ENCODE measurements around the gene GPRC5D. TPM values are rescaled to one million over a fixed set of nuclear protein-coding genes. Genes with fewer than 3 reads are reported as not detected.

Gene GPRC5D
- total RNA-seq, 1 experiment from 2014 or later: not detected

DNA sequence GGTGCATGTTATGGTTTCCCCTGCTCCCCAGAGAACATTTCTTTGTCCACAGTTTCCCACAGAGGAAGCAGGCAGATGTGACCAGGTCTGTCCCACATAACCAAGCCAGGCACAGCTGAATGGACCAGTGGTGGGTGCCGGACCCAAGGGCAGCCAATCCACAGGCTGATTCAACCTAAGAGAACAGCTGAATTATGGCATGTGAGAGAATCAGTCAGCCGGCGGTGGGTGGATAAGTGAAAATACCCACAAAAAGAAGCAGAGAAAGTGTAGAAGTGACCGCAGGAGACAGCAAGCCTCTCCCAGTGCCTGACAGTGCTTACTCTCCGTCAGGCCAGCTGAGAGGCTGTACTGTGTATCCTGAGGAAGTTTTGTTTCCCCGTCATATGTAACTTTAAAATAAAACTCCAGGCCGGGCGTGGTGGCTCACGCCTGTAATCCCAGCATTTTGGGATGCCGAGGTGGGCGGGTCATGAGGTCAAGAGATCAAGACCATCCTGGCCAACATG lies 14.9 kb downstream of the GPRC5D start:
- DNase-seq (ENCODE audit: low read depth): no peak

DNA sequence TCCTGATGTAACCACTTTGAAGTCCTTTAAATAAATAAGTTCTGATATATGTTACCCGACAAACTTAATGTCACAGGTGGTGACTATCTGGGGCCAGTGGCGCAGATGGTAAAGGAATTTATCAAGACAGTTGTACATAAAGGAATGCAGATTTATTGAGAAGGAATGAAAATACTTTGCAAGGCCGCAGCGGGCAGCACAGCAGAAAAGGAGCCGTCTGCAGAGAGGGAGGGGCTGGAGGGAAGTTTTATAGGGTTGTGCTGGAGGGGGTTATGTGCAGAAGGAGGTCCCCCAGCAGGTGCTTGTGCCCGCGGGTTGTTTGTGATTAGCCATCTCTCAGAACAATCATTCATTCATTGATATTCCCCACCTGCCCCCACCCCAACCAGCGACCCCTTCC lies 17.4 kb downstream of the GPRC5D start:
- no peak for DNase-seq (ENCODE audit: low read depth)

DNA sequence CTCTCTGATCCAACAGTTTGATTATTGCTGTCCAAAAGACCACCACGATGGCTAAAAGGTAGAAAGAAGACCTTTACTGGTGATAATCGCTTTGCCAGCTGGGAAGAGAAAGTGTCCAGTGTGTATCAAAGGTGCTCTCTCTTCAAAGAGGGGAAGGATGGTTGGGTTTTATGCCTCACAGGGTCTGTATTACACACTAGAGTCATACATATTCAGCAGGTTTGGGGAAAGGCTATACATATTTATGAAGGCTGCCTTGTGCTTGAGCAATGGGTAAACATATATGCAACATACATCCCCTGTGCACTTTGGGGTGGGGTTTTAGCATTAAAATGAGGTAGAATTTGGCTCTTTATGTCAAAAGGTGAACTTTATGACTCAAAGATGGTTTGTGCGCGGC lies 18.2 kb downstream of the GPRC5D start:
- no peak for DNase-seq (ENCODE audit: low read depth)

DNA sequence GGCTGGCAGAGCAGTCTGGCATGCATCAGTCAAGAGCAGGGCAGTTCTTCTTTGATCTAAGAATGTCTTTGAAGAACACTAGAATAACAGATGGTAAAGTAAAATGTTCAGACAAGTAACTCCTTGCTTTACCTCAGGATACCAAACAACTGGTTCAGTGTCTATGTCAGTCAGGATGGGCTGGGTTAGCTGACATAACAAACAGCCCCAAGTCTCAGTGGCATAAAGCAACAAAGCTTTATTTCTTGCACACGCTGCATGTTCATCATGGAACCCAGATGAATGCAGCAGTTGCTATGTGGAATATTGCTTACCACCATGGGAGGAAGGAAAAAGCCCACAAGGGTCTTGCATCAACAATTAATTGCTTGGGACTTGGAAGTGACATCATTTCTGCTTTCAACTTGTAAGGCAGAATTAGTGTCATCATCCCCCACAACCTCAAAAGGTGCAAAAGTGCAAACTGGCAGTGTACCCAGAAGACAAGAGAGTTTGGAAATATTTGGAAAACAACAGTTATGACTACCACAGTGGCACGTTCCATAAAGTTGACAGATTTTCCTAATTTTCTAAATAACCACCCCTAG lies 21.2 kb downstream of the GPRC5D start:
- DNase-seq (ENCODE audit: low read depth): no peak

DNA sequence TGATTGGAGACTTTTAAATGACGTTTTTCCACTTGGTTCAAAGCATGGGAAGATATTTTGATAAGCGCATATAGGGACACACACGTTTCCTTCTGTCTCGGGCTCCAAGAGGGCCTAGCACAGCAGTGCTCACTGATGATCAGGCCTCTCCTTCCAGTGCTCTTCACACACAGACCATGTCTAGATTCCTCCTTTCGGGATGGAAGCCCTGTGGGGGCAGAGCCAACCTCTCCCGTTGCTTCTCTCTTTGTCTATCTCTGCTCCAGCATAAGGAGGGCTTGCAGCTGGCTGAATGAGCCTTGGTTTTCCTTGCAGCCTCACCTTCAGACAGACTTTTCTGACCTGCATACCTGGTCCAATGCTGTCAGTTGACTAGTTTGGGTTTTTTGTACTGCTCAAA lies 22.3 kb downstream of the GPRC5D start:
- no peak for DNase-seq (ENCODE audit: low read depth)

DNA sequence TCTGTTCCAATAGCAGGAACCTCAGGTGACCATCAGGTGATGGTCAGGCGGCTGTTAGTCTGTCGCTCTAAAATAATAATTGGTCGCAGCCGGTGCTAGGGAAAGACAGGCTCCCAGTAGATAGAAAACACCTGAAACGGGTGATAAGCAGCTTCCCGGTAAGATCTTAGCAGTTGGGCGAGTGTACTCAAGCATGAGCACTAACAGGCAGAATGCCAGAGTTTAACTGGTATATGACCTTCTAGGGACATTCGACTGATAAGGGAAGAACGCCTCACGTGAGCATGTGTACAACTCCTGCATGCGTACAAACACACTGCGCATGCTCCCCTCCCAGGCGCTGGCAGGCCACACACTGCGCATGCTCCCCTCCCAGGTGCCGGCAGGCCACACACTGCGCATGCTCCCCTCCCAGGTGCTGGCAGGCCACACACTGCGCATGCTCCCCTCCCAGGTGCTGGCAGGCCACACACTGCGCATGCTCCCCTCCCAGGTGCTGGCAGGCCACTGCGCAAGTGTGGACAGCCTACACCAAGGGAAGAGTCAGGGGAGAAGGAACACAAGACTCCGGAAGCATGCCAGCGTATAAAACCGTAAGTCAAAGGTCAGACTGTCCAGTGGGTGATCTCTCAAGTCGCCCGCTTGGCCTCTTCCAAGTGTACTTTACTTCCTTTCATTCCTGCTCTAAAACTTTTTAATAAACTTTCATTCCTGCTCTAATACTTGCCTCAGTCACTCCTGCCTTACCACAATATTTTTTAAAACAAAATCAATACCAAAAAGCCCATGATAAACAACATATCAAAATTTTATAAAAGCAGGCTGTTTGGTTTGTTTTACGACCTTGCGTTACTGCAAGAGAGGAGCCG lies 24.5 kb downstream of the GPRC5D start:
- DNase-seq (ENCODE audit: low read depth): no peak

DNA sequence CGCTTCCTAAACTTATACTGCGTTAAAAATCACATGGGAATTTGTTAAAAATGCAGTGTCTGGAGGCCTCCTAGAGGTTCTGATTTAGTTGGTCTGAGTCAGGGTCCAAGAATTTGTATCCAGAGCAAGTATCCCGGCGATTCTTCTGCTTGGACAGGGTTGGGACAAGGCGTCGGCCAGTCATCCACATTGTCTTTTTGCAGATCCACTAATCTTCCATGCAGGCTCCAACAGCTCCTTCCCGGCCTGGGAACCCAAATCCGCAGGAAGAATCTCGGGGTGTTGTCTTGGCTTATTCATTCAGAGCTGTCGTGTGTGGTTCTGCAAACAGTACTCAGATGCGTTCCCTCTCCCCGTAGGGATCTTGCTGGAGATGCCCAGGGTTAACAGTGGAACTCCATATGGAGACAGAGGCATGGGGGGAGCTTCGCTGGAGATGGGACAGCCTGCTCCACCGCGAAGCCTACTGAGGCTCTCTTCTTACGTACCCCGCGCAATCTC lies 25.3 kb downstream of the GPRC5D start:
- no peak for DNase-seq (ENCODE audit: low read depth)

DNA sequence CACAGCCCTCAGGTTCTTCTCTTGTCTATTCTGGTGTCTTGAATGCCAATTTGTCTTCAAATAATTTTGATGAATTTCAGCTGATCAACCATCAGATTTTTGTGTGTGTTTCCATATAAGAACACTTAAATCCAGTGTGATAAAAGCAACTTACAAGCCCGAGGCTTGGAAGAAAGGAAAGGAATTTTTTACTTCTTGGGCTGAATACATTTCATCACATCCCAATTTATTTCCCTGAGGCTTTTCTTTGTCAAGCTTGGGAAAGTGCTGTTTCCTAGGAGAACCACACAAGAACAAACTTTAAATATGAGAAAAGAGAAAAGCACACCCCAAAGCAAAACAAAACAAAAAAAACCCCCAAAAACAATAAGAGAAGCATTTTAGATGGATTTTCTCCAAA lies 26.6 kb downstream of the GPRC5D start:
- peak; percentile 40 for DNase-seq (ENCODE audit: low read depth)

DNA sequence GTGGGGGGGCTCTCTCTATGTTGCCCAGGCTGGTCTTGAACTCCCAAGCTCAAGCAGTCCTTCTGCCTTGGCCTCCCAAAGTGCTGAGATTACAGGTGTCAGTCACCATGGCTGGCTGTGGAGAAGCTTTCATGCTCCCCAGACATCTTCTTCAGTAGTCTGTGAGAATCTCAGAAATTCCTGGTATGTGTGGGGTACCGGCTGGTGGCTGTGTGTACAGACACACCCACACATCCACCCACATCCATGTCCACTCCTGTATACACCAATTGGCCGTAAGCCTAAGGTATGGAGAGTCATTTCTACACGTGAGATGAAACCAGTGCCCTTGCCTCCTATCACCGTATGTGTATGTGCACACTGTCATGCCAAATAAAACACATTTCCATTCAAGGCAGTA lies 27.8 kb downstream of the GPRC5D start:
- DNase-seq (ENCODE audit: low read depth): no peak

DNA sequence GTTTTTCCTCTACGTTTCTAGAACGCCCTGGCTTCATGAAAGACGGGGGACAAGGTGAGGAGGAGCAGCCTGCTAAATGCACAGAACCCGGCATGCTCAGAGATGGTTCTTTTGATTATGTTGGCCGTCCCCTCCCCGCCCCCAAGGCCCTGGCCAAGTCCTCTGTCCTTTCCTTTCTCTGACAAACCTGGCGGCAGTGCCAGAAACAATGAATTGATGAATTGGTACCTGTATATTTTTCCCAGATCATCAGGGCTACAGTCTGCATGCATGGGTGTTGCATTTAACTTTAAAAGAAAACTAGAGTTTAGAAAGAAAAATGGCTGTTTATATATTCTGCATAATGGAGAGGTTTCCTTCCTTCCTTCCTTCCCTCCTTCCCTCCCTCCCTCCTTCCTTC lies 29.0 kb downstream of the GPRC5D start:
- DNase-seq (ENCODE audit: low read depth): no peak

DNA sequence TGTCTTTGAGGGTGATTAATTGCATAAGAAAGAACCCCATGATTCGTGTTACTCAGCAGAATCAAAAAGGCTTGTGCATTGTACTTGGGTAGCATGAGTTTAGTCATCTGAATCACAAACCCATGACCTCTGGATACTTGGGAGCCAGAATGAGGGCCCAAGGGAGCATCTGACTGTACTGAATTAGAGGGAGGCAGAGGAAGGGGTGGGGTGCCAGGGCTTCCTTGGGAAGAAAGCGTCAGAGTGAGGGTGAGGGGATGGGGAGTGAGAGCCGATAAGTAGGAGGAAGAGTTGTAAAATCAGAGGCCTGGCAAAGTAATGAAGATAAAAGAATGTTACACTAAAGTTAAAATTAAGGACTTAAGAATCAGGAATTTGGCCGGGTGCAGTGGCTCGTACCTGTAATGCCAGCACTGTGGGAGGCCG lies 29.8 kb downstream of the GPRC5D start:
- DNase-seq (ENCODE audit: low read depth): peak; percentile 59

DNA sequence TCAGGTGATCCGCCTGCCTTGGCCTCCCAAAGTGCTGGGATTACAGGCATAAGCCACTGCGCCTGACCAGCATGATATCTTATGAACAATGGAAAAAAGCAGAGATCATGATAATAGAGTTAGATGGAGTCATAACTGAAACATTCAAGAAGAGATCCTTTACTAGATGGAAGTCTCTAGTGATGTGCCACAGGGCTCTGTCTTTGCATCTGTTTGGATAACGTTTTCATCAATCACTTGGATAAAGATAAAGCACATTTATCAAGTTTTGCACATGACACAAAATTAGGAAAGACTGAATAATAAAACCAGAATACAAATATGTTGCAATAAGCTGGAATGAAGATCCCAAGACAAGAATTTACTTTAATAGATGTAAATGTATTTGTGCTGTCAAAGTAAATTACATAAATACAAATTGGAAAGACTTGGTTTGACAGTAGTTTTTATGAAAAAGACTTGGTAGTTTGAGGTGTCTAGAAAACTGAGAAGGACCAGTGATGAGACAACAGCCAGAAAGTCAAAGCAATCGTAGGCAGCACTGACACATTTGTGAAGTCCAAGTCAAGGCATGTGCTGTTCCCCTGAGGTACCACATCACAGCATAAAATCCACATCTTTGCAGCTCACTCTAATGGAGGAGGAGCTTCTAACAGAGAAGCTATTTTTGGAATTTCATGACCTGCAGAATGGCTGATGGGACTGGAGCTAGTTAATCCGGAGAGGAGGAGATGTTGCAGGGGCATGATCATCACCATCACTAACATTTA lies 32.1 kb downstream of the GPRC5D start:
- no peak for DNase-seq (ENCODE audit: low read depth)

DNA sequence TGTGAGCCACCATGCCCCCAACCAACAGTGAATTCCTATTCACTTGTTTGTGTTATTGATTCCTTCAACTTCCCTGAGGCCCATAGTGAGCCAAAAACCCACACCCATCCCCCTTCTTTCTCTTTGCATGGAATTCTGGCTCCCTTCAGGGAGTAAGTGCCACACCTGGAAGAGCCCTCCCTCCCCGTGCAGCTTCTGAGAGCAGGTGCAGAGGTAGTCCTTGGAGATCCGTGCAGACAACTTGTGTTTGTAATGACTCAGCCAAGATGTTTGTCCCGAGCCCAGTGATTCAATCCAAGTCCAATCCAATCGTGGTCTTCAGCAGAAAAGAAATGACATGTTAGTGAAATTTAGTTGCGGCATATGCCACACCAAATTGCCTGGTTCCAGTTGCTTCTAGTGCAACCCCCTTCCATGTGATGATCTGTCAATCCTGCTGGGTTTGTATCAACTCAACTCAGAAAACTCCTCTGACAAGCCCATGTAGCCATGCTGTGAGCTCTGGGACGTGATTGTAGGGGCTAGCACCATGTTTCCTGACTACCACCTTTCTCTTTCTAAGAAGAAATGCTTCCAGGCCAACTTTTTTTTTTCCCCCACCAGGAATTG lies 33.1 kb downstream of the GPRC5D start:
- no peak for DNase-seq (ENCODE audit: low read depth)

DNA sequence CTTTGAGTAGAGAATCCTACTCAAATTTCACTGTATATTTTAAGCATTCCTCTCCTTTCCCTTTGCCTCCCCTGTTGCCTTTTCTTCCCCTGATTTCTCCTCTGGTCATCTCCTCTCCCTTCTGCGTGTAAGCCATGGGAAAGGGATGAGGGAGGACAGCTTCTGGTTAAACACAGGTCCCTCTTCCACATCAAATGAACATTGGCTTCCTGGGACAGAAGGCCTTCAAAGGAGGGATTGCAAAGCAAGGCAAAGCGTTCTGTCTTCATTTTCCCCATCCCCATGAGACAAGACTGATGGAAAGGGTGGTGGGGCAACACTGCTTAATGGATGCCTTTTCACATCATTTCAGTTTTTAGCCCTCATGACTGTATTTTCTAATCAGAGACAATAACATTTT lies 34.5 kb downstream of the GPRC5D start:
- no peak for DNase-seq (ENCODE audit: low read depth)

DNA sequence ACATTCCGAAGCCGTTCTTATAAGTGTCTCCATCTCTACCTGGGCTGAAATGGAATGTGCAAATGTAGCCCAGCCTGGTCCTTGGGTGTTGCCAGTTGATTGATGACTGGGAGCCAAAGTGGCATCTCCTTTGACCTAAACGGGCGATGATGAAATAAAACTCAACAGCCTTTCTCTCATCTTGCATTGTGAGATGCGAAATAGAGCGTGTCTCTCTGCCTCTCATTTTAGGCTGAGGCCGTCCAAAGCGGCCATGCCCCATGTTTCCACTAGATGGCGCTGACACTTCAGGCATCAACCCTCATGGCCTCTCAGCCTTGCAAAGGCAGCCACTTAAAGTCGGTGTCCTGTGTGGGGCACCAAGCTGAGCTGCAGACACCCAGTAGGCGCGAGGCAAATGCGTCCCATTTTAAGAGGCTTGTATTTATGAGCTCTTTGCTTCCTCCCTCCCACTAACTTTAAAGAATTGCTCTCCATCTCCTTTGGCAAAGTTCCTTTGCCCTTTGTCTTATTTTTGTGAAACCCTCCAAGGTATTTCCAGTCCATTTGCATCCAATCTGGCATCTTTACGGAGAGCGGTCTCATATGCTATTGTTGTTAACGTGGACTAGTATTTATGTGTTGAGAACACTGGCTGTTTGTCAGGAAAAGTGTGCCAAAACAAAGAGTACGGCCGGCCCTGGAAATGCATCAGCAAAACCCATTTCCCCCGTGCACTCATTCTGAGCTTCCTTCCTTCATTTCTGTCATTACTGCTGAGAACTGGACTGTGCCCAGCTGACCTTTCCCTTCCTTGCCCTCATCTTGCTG lies 35.6 kb downstream of the GPRC5D start:
- peak; percentile 68 for DNase-seq (ENCODE audit: low read depth)

DNA sequence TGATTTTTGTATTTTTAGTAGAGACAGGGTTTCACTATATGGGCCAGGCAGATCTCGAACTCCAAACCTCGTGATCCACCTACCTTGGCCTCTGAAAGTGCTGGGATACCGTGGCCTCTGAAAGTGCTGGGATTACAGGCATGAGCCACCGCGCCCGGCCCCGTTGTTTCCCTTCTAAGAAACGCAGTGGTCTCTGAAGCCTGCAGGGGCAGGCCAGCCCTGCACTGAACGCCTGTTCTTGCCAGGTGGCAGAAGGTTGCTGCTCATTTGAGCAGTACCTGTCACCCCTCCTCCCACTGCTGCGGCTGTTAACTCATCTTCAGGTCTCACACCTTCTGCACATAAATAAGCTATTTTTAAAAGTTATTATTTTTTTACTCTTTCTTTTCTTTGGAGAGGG lies 36.3 kb downstream of the GPRC5D start:
- no peak for DNase-seq (ENCODE audit: low read depth)

DNA sequence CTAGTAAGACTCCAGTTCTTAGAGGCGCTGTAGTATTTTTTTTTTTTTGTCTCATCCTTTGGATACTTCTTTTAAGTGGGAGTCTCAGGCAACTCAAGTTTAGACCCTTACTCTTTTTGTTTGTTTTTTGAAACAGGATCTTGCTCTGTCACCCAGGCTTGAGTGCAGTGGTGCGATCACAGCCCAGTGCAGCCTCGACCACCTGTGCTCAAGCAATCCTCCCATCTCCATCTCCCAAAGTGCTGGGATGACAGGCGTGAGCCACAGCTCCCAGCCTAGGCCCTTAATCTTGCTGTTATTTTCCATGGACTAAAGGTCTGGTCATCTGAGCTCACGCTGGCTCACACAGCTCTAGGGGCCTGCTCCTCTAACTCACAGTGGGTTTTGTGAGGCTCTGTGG lies 39.3 kb downstream of the GPRC5D start:
- no peak for DNase-seq (ENCODE audit: low read depth)

DNA sequence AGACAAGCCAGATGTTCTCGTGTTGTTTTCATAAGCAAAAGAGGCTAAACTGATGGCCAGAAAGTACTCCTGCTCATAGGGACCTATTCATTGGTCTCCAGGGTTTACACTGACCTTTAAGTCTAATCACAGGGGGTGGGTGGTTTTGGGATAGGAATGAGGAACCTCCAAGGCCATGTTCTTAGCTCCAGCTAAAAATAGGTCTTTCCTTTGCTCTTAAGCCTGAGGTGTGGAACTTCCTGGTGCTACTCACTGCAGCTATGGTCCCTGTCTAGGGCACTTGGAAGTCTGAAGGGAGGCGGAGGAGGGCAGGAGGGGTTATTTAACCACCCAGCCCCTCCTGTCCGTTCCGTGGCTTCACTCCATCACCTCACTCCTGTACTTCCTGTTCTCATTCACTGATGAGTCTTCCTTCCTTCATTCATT lies 42.0 kb downstream of the GPRC5D start:
- DNase-seq (ENCODE audit: low read depth): no peak

DNA sequence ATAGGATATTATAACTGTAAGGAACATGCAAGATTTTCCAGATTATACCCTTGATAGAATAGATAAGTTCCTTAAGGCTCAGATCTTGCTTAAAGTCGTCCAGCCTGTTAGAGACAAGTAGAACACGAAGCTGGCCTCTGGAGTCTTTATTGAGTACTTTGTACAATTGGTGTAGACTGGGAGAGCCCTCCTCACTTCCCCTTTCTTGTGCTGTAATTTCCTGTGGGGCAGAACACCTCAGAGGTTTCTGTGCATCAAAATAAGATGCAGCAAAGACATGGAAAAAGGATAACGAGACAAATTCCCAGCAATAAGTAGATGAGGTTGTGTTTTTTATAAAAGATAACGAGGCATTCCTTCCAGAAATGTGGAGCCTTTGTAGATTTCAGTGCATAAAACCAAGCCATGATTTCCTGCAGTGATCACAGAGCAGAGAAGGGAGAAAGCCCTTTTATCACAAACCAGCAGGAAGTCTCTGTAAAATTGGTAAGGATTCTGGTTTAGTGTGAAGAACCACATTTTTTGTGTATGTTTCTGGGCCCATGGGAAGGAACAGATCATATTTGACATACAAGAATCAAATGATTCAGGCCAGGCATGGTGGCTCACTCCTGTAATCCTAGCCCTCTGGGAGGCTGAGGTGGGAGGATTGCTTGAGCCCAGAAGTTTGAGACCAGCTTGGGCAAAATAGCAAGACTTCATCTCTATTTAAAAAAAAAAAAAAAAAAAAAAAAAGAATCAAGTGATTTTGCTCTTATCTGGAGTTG lies 42.6 kb downstream of the GPRC5D start:
- DNase-seq (ENCODE audit: low read depth): no peak

DNA sequence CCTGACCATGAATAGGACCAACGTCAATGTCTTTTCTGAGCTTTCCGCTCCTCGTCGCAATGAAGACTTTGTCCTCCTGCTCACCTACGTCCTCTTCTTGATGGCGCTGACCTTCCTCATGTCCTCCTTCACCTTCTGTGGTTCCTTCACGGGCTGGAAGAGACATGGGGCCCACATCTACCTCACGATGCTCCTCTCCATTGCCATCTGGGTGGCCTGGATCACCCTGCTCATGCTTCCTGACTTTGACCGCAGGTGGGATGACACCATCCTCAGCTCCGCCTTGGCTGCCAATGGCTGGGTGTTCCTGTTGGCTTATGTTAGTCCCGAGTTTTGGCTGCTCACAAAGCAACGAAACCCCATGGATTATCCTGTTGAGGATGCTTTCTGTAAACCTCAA lies 43.3 kb downstream of the GPRC5D start:
- DNase-seq (ENCODE audit: low read depth): no peak
